ENCODE results near the gene LONRF2. TPM values are rescaled to one million over a fixed set of nuclear protein-coding genes. Genes with fewer than 3 reads are reported as not detected.

LONRF2 gene
- total RNA-seq, 1 experiment from 2014 or later = 2.7 TPM

GRCh38 chr2:100339823-100340222 lies 17.5 kb upstream of the LONRF2 start:
- no peak overlapping the region for H3K4ac ChIP-seq (ENCODE audit: low read depth, low read length)
- no CpG with 5 or more reads among the region's 5 CpGs for WGBS (ENCODE audit: extremely low coverage, insufficient read length, low lambda C conversion rate)
- H3K4me3 Mint-ChIP-seq = no peak overlapping the region

More at GRCh38 chr2:100339823-100340222, 17.5 kb upstream of the LONRF2 start:
- Histone ChIP-seq H3K4me2 (ENCODE audit: insufficient read depth, insufficient read length, low read length) (no peak overlapping the region), H3K14ac (ENCODE audit: insufficient read depth, low read length) (no peak overlapping the region), H3K23ac (ENCODE audit: insufficient read length, low read depth, low read length) (no peak overlapping the region), H3K27ac (ENCODE audit: insufficient read length, low read depth, low read length) (no peak overlapping the region), H3T11ph (ENCODE audit: low read length) (no peak overlapping the region), H3K27me3 (ENCODE audit: insufficient read depth, low read length) (no peaks in the 10 kb centered on the region), H4K91ac (ENCODE audit: insufficient read length, low read depth, low read length) (no peak overlapping the region), H4K20me1 (ENCODE audit: control insufficient read depth, insufficient read depth, insufficient read length) (no peaks in the 10 kb centered on the region), H3K56ac (ENCODE audit: insufficient read length, low read depth, low read length) (no peak overlapping the region), H3K23me2 (ENCODE audit: insufficient read length, low read depth, low read length, poor library complexity, severe bottlenecking) (no peaks in the 10 kb centered on the region), H2BK20ac (ENCODE audit: low read depth, low read length, poor library complexity, severe bottlenecking) (no peak overlapping the region), H2BK15ac (ENCODE audit: low read depth, low read length) (no peak overlapping the region), H3K18ac (ENCODE audit: insufficient read length, low read depth, low read length) (no peak overlapping the region), H2BK120ac (ENCODE audit: low read depth, low read length, poor library complexity, severe bottlenecking) (no peak overlapping the region), H4K8ac (replicated peaks; ENCODE audit: insufficient read length, low read depth, low read length) (no peak overlapping the region), H3K79me1 (ENCODE audit: insufficient read depth, low read depth, low read length, poor library complexity, severe bottlenecking) (no peaks in the 10 kb centered on the region), H3K4me1 (ENCODE audit: insufficient read depth, low read length) (no peaks in the 10 kb centered on the region), H2BK12ac (ENCODE audit: insufficient read length, low read depth, low read length) (no peak overlapping the region), H3K9me3 (ENCODE audit: control insufficient read depth, low read depth, low read length) (peaks cover 7% of the 10 kb centered on the region), H2BK5ac (ENCODE audit: insufficient read length, low read length) (no peak overlapping the region), H2AFZ (ENCODE audit: low read length) (no peak overlapping the region), H2AK5ac (ENCODE audit: insufficient read length, low read length) (no peak overlapping the region), H4K5ac (ENCODE audit: insufficient read length, low read depth, low read length) (no peak overlapping the region), H3K79me2 (ENCODE audit: insufficient read depth, low read length) (no peaks in the 10 kb centered on the region), H3K9ac (ENCODE audit: extremely low read depth, insufficient read length, low read length) (no peak overlapping the region)
- DNase-seq = no peak
- peaks cover 7 to 13% (median 10%) of the 10 kb centered on the region in 3 experiments; a peak in 6 of 7 replicates for H3K36me3 Mint-ChIP-seq (ENCODE audit: insufficient read depth in 1 of 3, low read depth in 3 of 3)
- H3K27me3 Mint-ChIP-seq (ENCODE audit: low read depth) = peaks cover 2% of the 10 kb centered on the region
- H3K9me3 Mint-ChIP-seq = peaks cover 15 to 21% of the 10 kb centered on the region in 2 experiments
- no peak overlapping the region for H3K27ac Mint-ChIP-seq
- TF ChIP-seq CTCF (conservative IDR thresholded peaks at IDR 0.05) = no peak
- peaks cover 3 to 4% of the 10 kb centered on the region in 2 experiments; a peak in 2 of 4 replicates for H3K4me1 Mint-ChIP-seq

All from H9 (cell line).